GM21825 (cell line): ENCODE measurements around the gene NEU3.
"Not testable (repeated sequence)": the region's sequence is repeated elsewhere in the genome, so short reads cannot be mapped to it uniquely, and the experiment has no call there.

Experiments used
- ATAC-seq: cut with Tn5 transposase; IDR thresholded peaks from one replicate; pipeline ENCODE4 v1.9.1; 2021; ENCODE audit warnings: mild to moderate bottlenecking, moderate library complexity; ENCODE audit not compliant: unreplicated experiment

Gene NEU3

DNA sequence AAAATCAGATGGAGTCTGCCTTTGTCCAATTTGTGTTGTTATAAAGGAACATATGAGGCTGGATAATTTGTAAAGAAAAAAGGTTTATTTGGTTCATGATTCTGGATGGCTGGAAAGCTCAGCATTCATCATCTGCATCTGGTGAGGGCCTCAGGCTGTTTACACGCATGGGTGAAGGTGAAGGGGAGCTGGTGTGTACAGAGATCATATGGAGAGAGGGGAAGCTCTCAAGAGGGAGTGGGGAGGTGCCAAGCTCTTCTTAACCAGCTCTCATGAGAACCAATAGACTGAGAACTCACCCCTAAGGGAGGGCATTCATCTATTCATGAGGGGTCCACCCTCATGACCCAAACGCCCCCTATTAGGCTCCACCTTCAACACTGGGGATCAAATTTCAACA is 40.0 kb downstream of the NEU3 start:
- ATAC-seq: no peak

- ATAC-seq: no peak
These were observed 41.3 kb downstream of the NEU3 start for GRCh38 chr11:75029836-75030631.

DNA sequence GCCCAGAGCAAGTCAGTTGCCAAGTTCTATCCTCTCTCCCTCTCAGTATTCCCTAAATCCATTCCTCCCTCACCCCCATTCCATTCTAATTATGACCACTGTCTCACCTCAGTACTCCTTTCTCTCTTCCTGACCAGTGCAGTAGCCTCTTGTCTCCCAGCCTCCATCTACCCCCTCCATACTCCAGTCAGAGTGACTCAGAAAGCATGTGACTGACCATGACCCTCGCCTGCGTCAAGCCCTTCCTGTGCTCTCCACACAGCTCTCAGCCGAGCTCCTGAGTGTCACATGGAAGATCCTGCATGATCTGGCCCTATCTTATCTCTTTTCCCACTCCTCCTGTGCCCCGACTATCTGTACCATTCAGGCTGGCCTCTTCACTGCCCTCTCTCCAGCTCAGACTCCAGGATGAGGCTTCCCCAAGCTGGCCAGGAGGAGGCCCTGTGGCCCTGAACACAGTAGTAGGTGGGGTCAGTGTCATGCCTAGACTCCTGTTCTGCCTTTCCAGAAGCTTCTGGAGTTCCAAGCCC is 42.6 kb downstream of the NEU3 start:
- ATAC-seq: no peak

- no peak for ATAC-seq
These were observed 43.2 kb downstream of the NEU3 start for GRCh38 chr11:75031771-75032549.

- ATAC-seq: no peak
These were observed 43.8 kb downstream of the NEU3 start for GRCh38 chr11:75032550-75032935.

GRCh38 chr11:75033916-75034315 is 45.2 kb downstream of the NEU3 start:
- ATAC-seq: no peak

- ATAC-seq: no peak
These were observed 46.5 kb downstream of the NEU3 start for GRCh38 chr11:75035256-75035655.

GRCh38 chr11:75035911-75036565 is 47.3 kb downstream of the NEU3 start:
- no peak for ATAC-seq

DNA sequence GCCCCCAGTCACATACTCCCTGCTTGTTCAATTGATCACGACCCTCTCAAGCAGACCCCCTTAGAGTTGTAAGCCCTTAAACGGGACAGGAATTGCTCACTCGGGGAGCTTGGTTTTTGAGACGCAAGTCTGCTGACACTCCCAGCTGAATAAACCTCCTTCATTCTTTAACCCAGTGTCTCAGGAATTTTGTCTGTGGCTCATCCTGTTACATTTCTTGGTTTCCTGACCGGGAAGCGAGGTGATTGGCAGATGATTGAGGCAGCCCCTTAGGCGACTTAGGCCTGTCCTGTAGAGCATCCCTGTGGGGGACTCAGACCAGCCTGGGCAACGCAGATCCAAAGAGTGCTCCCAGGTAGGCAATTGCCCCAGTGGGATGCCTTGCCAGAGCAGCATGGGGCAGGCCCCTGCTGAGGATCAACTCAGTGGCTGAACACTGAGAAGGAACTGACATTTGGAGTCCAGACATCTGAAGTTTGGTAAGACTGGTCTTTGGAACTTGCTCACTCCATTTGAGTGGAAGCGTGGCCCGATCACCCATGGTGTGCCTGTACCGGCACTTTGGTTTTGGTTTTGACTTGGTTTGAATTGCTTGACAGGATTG is 51.5 kb downstream of the NEU3 start:
- ATAC-seq: no peak

DNA sequence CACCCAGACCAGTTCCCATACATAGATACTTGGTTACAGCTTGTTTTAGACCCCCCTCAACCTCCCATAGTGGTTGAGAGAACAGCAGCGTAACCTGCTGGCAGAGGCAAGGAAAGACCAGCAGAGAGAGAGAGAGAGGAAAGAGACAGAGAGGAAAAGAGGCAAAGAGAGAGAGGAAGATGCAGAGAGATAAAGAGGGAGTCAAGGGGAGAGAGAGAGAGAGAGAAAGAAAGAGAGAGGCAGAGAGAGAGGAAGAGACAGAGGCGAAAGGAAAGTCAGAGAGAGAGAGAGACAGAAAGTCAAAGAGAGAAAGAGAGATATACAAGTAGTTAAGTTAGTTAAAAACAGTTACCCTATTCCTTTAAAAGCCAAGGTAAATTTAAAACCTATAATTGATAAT is 52.5 kb downstream of the NEU3 start:
- ATAC-seq: no peak

GRCh38 chr11:75041821-75042220 is 53.1 kb downstream of the NEU3 start:
- ATAC-seq: not testable (repeated sequence)

DNA sequence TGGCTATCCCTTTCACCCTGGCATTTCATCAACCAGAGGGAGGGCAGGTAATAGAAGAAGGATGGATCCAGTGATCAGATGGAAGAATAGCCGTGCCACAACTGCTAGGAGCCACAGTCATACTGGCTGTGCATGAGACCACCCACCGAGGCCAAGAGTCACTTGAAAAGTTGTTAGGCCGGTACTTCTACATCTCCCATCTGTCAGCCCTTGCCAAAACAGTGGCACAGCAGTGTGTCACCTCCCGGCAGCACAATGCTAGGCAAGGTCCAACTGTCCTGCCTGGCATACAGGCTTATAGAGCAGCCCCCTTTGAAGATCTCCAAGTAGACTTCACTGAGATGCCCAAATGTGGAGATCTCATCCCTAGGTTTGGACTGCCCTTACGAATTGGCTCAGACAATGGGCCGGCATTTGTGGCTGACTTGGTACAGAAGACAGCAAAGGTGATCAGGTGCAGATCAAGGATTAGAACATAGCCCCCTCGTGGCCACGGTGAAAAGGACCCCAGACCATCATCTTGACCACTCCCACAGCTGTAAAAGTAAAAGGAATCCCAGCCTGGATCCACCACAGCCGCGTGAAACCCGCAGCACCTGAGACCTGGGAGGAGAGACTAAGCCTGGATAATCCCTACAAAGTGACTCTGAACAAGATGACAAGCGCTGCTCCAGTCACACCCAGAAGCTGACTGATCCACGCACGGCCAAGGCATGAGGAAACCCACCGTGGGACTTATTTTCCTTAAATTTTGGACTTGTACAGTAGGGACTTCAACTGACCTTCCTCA is 55.8 kb downstream of the NEU3 start:
- ATAC-seq: not testable (repeated sequence)

- not testable (repeated sequence) for ATAC-seq
These were observed 57.9 kb downstream of the NEU3 start for GRCh38 chr11:75046668-75047067.

GRCh38 chr11:75047191-75047590 is 58.5 kb downstream of the NEU3 start:
- ATAC-seq: no peak

GRCh38 chr11:75049501-75050266 is 61.0 kb downstream of the NEU3 start:
- not testable (repeated sequence) for ATAC-seq

- no peak for ATAC-seq
These were observed 61.8 kb downstream of the NEU3 start for GRCh38 chr11:75050516-75050915.

- no peak for ATAC-seq
These were observed 62.3 kb downstream of the NEU3 start for GRCh38 chr11:75051043-75051442.

GRCh38 chr11:75052457-75052856 is 63.7 kb downstream of the NEU3 start:
- ATAC-seq: no peak

DNA sequence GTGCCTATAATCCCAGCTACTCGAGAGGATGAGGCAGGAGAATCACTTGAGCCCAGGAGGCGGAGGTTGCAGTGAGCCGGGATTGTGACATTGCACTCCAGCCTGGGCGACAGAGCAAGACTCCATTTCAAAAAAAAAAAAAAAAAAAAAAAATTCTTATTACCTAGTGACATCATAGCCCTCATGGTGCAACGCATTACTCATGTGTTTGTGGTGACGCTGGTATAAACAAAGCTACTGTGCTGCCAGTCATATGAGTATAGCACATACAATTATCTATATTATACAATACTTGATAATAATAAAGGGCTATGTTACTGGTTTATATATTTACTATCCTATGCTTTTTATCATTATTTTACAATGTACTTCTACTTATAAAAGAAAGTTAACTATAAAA is 66.8 kb downstream of the NEU3 start:
- ATAC-seq: no peak

GRCh38 chr11:75056814-75057213 is 68.1 kb downstream of the NEU3 start:
- ATAC-seq: no peak
